Esophagus muscularis mucosa (tissue), 4 donors: ENCODE measurements around the gene MOCS1.

Source experiments
- CTCF ChIP-seq, 3 experiments: fragments of 200-600 bp in 2 of 3; fragments of 450-650 bp in 1 of 3; sonication (generic) in 2 of 3; IDR thresholded peaks; one replicate each; pipeline ENCODE4 v1.5.1; 2017 to 2019; ENCODE audit warnings: antibody characterized with exemption in 3 of 3, mild to moderate bottlenecking in 2 of 3, moderate library complexity in 1 of 3
- EP300 ChIP-seq: sonication (generic); formaldehyde crosslinking; IDR thresholded peaks from one replicate; pipeline ENCODE4 v1.6.1; 2017; ENCODE audit warnings: antibody characterized with exemption
- POLR2A ChIP-seq: fragments of 450-650 bp; IDR thresholded peaks from one replicate; pipeline ENCODE4 v1.6.1; 2017; ENCODE audit warnings: antibody characterized with exemption, moderate library complexity, mild to moderate bottlenecking, low read depth
- POLR2AphosphoS5 ChIP-seq, 2 donors: sonication (generic); formaldehyde crosslinking; IDR thresholded peaks; one replicate each; pipeline ENCODE4 v1.6.1; 2017; ENCODE audit warnings: antibody characterized with exemption in 2 of 2

- TF ChIP-seq EP300 (no peak), CTCF (IDR thresholded peaks at IDR 0.05) (no peak), POLR2A (no peak), POLR2AphosphoS5 (IDR thresholded peaks at IDR 0.05) (no peak)
These were observed 48.9 kb upstream of the MOCS1 start for GRCh38 chr6:39983193-39983592.
